GM19043 (cell line): ENCODE measurements around the gene HEATR5A.
"Not testable (repeated sequence)": the region's sequence is repeated elsewhere in the genome, so short reads cannot be mapped to it uniquely, and the experiment has no call there.

ENCODE experiments used
- ATAC-seq: cut with Tn5 transposase; IDR thresholded peaks from one replicate; pipeline ENCODE4 v1.9.1; 2021; ENCODE audit warnings: low read depth; ENCODE audit not compliant: unreplicated experiment

HEATR5A gene

GRCh38 chr14:31420319-31421111 lies at the start of gene HEATR5A:
HEATR5A (minus strand) TSS chr14:31420550; CDS start chr14:31402975, 17,575 bp downstream.
- ATAC-seq = peak; percentile 97

DNA sequence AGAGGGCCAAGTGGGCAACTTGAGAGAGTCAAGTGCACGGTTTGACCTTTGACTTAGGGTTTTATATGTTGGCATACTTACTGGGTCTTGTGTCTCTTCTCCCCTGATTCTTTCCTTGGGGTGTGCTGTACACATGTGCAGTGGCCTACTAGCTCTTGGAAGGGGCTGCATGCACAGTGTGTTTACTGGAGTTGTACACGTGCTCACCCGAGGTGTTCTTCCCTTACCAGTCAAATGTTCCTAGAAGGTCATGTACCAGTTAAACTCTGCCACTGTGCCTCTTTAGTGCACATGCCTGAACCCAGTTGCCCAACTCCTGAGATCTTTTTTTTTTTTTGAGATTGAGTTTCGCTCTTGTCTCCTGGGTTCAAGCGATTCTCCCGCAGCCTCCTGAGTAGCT lies 46.2 kb upstream of the HEATR5A start:
- ATAC-seq = no peak

DNA sequence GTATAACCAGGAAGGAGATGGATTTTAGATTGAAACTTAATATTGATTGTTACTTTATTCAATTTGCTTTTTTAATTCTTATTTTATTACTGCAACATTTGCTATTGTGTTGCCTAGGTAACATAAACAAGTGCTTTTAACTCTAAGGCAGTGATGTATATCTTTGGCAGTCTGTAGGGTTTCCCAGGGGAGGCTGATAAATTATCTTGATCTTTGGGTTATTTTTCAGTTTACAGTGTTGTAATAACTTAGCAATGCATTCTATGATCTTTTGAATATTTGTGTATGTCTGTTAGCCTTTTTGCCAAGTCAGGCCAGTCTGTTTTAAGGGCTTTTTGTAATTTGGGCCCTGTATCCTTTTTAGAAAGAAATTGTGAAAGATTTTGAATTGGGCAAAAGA lies 44.8 kb upstream of the HEATR5A start:
- no peak for ATAC-seq

DNA sequence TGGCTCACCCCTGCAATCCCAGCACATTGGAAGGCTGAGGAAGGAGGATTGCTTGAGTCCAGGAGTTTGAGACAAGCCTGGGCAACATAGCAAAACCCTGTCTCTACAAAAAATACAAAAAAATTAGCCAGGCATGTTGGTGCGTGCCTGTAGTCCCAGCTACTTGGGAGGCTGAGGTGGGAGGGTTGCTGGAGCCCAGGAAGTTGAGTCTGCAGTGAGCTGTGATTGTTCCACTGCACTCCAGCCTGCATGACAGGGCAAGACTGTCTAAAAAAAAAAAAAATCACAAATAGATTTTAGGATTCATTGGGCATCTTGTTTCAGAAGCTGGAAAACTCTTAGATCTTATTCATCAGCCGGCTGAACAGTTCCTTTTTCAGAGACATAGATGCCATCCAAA lies 42.1 kb upstream of the HEATR5A start:
- not testable (repeated sequence) for ATAC-seq

DNA sequence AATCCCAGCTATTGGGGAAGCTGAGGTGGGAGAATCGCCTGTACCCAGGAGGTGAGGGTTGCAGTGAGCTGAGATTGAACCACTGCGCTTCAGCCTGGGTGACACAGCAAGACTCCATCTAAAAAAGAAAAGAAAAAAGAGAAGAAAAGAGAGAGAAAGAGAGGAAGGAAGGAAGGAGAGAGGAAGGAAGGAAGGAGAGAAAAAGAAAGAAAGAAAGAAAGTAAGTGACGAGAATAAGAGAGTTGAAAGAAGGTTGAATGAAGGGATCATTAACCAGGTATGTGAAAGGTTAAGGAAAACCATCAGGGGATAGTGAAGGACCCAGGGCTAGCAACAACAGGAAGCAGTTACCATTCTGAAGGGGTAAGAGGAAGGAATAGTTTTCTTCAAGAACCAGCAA lies 41.2 kb upstream of the HEATR5A start:
- ATAC-seq = no peak

GRCh38 chr14:31457665-31458659 lies 37.6 kb upstream of the HEATR5A start:
- no peak for ATAC-seq

- peak; percentile 98 for ATAC-seq
Measured at GRCh38 chr14:31456841-31457664, 36.7 kb upstream of the HEATR5A start, which contains the start of gene DTD2. DTD2 (minus strand) TSS chr14:31457506; CDS start chr14:31457393, 113 bp downstream.

DNA sequence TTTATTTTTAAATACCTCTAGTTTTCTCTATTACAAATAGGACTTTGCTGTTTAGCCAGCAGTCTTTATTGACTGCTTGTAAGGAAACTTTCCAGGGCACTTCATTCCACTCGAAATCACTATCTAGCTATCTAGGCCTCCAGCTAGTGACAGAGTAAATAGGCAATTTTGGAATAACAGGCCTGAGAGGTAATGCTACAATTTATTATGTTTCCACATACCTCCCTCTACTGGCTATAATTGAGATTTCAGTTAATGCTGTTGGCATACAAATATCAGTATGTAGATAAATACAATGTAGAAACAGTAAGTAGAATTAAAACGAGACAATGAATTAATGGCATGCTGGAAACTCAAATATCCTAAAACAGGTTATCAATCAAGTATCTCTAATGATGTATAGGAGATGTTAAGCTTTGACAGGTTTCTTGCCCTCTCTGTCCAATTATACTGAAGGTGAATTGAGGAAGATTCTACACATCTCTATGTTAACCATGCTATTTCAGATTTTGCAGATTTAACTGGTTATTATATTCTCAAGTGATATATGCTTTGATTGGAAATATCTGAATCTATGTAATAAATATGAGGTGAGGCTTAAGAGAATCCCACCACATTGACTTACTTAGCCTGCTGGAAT lies 29.7 kb upstream of the HEATR5A start:
- no peak for ATAC-seq

DNA sequence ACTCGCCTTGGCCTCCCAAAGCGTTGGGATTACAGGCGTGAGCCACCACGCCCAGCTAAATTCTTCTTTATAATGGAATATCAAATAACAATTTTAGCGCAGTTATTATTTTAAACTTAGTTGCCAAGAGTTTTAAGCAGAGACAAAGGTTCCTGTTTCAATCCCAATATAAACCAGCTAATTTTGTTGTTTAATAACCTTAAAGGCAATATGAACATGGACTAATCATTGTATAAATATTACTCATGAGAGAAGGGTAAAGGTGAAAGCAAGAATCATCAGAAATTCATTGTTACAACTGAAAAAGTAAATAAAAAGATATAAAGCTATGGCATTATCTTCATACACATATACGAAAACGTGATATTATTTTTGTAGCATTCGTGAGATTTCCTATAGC lies 28.8 kb upstream of the HEATR5A start:
- ATAC-seq = no peak

DNA sequence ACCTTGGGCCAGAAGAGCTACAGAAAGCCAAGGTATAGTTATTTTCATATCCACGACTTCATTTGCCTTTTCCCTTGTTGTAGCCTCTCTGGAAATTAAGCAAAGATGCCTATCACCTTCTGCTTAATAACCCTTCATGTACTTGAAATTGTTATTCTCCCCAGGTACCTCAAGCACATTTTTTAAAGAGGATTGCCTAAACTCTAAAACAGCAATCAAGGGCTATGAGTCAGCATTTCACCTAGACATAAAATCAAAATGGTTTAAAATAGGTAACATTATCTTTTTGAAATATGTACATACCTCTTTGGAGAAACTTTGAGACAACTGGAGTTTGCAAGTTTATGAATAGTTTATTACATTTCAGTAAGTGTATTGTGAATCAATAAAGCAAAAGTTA lies 25.4 kb upstream of the HEATR5A start:
- ATAC-seq = no peak

- no peak for ATAC-seq
Measured at GRCh38 chr14:31442284-31442683, 21.9 kb upstream of the HEATR5A start.

- no peak for ATAC-seq
Measured at GRCh38 chr14:31441273-31442111, 21.1 kb upstream of the HEATR5A start.

DNA sequence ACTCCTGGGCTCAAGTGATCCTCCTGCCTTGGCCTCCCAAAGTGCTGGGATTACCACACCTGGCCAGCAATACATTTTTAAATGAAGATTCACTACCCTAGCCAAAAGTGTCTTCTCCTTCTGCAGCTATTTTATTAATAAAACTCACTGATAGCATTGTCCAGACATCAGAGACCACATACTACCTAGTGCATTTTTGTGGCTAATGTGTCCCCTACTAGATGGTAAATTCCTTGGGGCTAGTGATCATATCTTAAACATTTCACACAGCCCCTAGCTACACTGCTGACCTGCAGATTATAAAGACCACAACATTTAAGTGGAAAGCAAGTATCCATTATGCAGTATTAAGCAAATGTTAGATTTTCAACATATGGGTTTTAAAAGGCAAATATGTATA lies 19.9 kb upstream of the HEATR5A start:
- no peak for ATAC-seq

DNA sequence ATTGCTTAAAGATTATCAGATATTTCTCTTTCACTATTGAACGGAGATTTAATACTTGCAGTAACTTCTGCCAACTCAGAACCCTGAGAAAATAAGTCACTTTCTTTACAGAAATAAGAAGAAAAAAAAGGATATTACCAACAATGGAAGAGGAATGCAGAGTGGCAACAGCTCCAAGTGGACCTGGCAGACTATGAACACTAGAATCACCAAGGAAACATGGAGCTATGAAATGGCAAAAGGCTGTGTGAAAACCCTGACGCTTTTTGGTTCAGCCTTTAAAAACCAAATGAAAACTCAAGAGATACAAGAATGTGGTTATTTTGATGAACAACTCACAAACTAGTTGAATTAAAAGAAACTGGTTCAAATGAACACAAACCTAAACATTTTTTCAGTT lies 19.2 kb upstream of the HEATR5A start:
- ATAC-seq = no peak

GRCh38 chr14:31437045-31437691 lies 16.8 kb upstream of the HEATR5A start:
- ATAC-seq = not testable (repeated sequence)

GRCh38 chr14:31435276-31435675 lies 14.9 kb upstream of the HEATR5A start:
- no peak for ATAC-seq

- no peak for ATAC-seq
Measured at GRCh38 chr14:31430634-31431264, 10.4 kb upstream of the HEATR5A start.

- no peak for ATAC-seq
Measured at GRCh38 chr14:31429791-31430190, 9.4 kb upstream of the HEATR5A start.
